ENCODE measurements around the gene RASA2. TPM values are rescaled to one million over a fixed set of nuclear protein-coding genes. Genes with fewer than 3 reads are reported as not detected.

Gene RASA2
- total and polyA plus RNA-seq, 4 donors, result 1.6 to 5.4 (median 4.6) TPM

GRCh38 chr3:141485641-141486495 lies 959 bp upstream of the RASA2 start:
- Histone ChIP-seq H3K4me1 (ENCODE audit: control insufficient read depth in 4 of 4, insufficient read depth in 4 of 4, low read length in 3 of 4) (peaks cover 2 to 17% (median 12%) of the 10 kb centered on the region in 4 donors), H3K27ac (ENCODE audit: low read depth in 1 of 2, low read length in 2 of 2) (peak overlapping the region; percentile 57 to 72), H3K4me3 (ENCODE audit: low read depth in 1 of 3, low read length in 3 of 3) (peak overlapping the region in 1 of 3 donors; percentile 99), H3K9me3 (ENCODE audit: control insufficient read depth in 4 of 4, low read length in 3 of 4) (no peaks in the 10 kb centered on the region), H3K27me3 (ENCODE audit: control insufficient read depth in 4 of 4, insufficient read depth in 4 of 4, low read length in 3 of 4) (no peaks in the 10 kb centered on the region), H3K36me3 (ENCODE audit: control insufficient read depth in 4 of 4, insufficient read depth in 3 of 4, low read depth in 1 of 4, low read length in 3 of 4) (no peaks in the 10 kb centered on the region), H3K9ac (ENCODE audit: low read depth in 1 of 2, low read length in 2 of 2) (peak overlapping the region in 1 of 2 donors; percentile 1)
- no peak for DNase-seq (ENCODE audit: low spot score)
- TF ChIP-seq JUND (IDR thresholded peaks at IDR 0.05), result peak in 1 of 2 donors; percentile 18
- no peak for TF ChIP-seq MAX (IDR thresholded peaks at IDR 0.05)
- TF ChIP-seq NR2F2 (IDR thresholded peaks at IDR 0.05), result no peak
- no peak for TF ChIP-seq GABPA (IDR thresholded peaks at IDR 0.05 in 1 of 2, conservative IDR thresholded peaks at IDR 0.05 in 1 of 2)
- no peak for TF ChIP-seq YY1 (IDR thresholded peaks at IDR 0.05)
- WGBS, result 43% methylated on average over 10 of the region's 10 CpGs

- DNase-seq (ENCODE audit: low spot score), result no peak
- Histone ChIP-seq H3K4me3 (ENCODE audit: low read depth in 1 of 3, low read length in 3 of 3) (peak overlapping the region; percentile 18 to 99 (median 63)), H3K27ac (ENCODE audit: low read depth in 1 of 2, low read length in 2 of 2) (peak overlapping the region; percentile 57 to 72), H3K9ac (ENCODE audit: low read depth in 1 of 2, low read length in 2 of 2) (no peak overlapping the region), H3K27me3 (ENCODE audit: control insufficient read depth in 4 of 4, insufficient read depth in 4 of 4, low read length in 3 of 4) (no peaks in the 10 kb centered on the region), H3K9me3 (ENCODE audit: control insufficient read depth in 4 of 4, low read length in 3 of 4) (no peaks in the 10 kb centered on the region), H3K4me1 (ENCODE audit: control insufficient read depth in 4 of 4, insufficient read depth in 4 of 4, low read length in 3 of 4) (peaks cover 2 to 17% (median 12%) of the 10 kb centered on the region in 4 donors), H3K36me3 (ENCODE audit: control insufficient read depth in 4 of 4, insufficient read depth in 3 of 4, low read depth in 1 of 4, low read length in 3 of 4) (no peaks in the 10 kb centered on the region)
- 1% methylated on average over 4 of the region's 4 CpGs for WGBS
- TF ChIP-seq JUND (IDR thresholded peaks at IDR 0.05) (no peak), ZBTB33 (IDR thresholded peaks at IDR 0.05) (no peak), MAX (IDR thresholded peaks at IDR 0.05) (no peak), HNF4G (IDR thresholded peaks at IDR 0.05) (no peak), FOXA1 (IDR thresholded peaks at IDR 0.05) (no peak), CTCF (IDR thresholded peaks at IDR 0.05; ENCODE audit: low read depth, low read length, missing input control) (no peak), YY1 (IDR thresholded peaks at IDR 0.05) (no peak), EGR1 (IDR thresholded peaks at IDR 0.05; ENCODE audit: low read depth in 2 of 2) (no peak), RAD21 (IDR thresholded peaks at IDR 0.05) (no peak), NR2F2 (IDR thresholded peaks at IDR 0.05) (no peak), ATF3 (IDR thresholded peaks at IDR 0.05) (no peak)
Measured at GRCh38 chr3:141486496-141486745, 406 bp upstream of the RASA2 start.
